Lower lobe of right lung (tissue), 2 donors: ENCODE results near the gene SLC1A2. TPM values are rescaled to one million over a fixed set of nuclear protein-coding genes. Genes with fewer than 3 reads are reported as not detected.

Source experiments
- ATAC-seq, 2 donors: fragments of 200-7000 bp; cut with Tn5 transposase; one replicate each; pipeline ENCODE4 v1.9.1; 2020 to 2022; ENCODE audit warnings: mild to moderate bottlenecking in 2 of 2, moderate library complexity in 2 of 2
- DNase-seq: peaks from one replicate; pipeline ENCODE4 v3.0.0-alpha.2; 2020
- H3K27ac ChIP-seq: fragments of 200-600 bp; one replicate; pipeline ENCODE4 v1.8.0; 2022
- H3K27me3 ChIP-seq: fragments of 200-600 bp; one replicate; pipeline ENCODE4 v1.8.0; 2022; ENCODE audit warnings: low read depth
- H3K36me3 ChIP-seq: fragments of 200-600 bp; one replicate; pipeline ENCODE4 v1.8.0; 2022; ENCODE audit warnings: mild to moderate bottlenecking
- H3K4me1 ChIP-seq: fragments of 200-600 bp; one replicate; pipeline ENCODE4 v1.8.0; 2022
- H3K4me3 ChIP-seq: fragments of 200-600 bp; one replicate; pipeline ENCODE4 v1.8.0; 2022; ENCODE audit warnings: mild to moderate bottlenecking
- H3K9me3 ChIP-seq: fragments of 200-600 bp; one replicate; pipeline ENCODE4 v1.8.0; 2022
- intact Hi-C: fragments of 100-400 bp; cut with DNase I; formaldehyde crosslinking; loops from one replicate; pipeline ENCODE4 v1.11.0; 2022
- total RNA-seq: library from RNA; stranded (reverse); fragmentation: NEBNext Ultra II Directional; extraction: Animal tissue kit (Norgen Biotek cat#: 25700); gene quantifications from one replicate; pipeline ENCODE4 v1.2.1, GENCODE V29; 2021
- TF ChIP-seq, protein P1 (sequence below): fragments of 200-600 bp; IDR thresholded peaks from one replicate; pipeline ENCODE4 v1.8.0; 2022; ENCODE audit warnings: antibody characterized with exemption, mild to moderate bottlenecking
- donor health status: DM: no; HTN: yes; CAD: no; lungs with severe emphysema.

SLC1A2 gene
- total RNA-seq, 1 donor from 2014 or later, result 3.4 TPM

DNA sequence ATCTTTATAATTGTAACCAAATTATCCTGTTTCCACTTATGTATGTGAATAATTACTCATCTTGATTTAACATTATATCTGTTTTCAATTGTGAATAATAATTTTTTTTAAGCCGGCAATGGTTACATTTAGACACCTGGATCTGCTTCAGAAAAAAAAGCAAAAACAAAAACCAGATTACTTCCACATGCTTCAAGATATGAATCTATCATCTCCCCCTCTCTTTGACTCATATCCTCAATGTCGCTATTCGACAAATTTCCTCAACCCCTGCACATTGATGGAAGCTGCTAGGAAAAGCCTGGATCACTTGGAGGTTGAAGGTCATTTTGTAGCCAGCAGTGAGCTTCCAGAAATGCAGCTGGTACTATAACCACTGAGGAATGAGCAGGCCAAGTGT, 42.7 kb downstream of the SLC1A2 start:
- intact Hi-C loops, result no loop called here
- ATAC-seq, result no peak

DNA sequence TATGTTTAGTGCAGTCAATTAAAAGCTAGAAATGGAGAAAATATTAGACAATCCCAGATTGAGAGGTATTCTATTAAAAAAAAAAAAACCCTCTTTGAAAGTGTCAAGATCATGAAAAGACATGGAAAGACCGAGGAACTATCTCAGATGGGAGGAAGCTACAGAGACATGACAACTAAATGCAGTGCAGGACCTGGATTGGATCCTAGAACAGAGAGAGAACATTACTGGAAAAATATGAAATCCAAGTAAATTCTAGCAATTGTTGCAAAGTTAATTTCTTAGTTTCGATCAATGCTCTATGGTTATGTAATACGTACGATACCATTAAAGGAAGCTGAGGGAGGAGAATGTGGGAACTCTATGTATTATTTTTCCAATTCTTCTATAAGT, 43.2 kb downstream of the SLC1A2 start:
- Histone ChIP-seq H3K9me3 (no peaks in the 10 kb centered on the region), H3K4me3 (no peak overlapping the region), H3K4me1 (no peaks in the 10 kb centered on the region), H3K27me3 (no peaks in the 10 kb centered on the region), H3K36me3 (no peaks in the 10 kb centered on the region), H3K27ac (no peak overlapping the region)
- ATAC-seq, result no peak
- no peak for DNase-seq
- intact Hi-C loops, result no loop called here
- TF ChIP-seq, protein P1, sequence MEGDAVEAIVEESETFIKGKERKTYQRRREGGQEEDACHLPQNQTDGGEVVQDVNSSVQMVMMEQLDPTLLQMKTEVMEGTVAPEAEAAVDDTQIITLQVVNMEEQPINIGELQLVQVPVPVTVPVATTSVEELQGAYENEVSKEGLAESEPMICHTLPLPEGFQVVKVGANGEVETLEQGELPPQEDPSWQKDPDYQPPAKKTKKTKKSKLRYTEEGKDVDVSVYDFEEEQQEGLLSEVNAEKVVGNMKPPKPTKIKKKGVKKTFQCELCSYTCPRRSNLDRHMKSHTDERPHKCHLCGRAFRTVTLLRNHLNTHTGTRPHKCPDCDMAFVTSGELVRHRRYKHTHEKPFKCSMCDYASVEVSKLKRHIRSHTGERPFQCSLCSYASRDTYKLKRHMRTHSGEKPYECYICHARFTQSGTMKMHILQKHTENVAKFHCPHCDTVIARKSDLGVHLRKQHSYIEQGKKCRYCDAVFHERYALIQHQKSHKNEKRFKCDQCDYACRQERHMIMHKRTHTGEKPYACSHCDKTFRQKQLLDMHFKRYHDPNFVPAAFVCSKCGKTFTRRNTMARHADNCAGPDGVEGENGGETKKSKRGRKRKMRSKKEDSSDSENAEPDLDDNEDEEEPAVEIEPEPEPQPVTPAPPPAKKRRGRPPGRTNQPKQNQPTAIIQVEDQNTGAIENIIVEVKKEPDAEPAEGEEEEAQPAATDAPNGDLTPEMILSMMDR, result no peak

More for the DNA sequence above, 42.7 kb downstream of the SLC1A2 start:
- no peak overlapping the region for H3K27ac ChIP-seq
- no peak for DNase-seq
- H3K4me3 ChIP-seq, result no peak overlapping the region
- H3K4me1 ChIP-seq, result no peaks in the 10 kb centered on the region
- TF ChIP-seq, protein P1, result no peak
- H3K9me3 ChIP-seq, result no peaks in the 10 kb centered on the region
- no peaks in the 10 kb centered on the region for H3K36me3 ChIP-seq
- H3K27me3 ChIP-seq, result no peaks in the 10 kb centered on the region

- TF ChIP-seq, protein P1, result no peak
- Histone ChIP-seq H3K4me3 (no peak overlapping the region), H3K36me3 (no peaks in the 10 kb centered on the region), H3K4me1 (no peaks in the 10 kb centered on the region), H3K27ac (no peak overlapping the region), H3K27me3 (no peaks in the 10 kb centered on the region), H3K9me3 (no peaks in the 10 kb centered on the region)
- ATAC-seq (no peak), DNase-seq (no peak)
- intact Hi-C loops, result no loop called here
Observed at GRCh38 chr11:35375332-35376117, 43.8 kb downstream of the SLC1A2 start.

DNA sequence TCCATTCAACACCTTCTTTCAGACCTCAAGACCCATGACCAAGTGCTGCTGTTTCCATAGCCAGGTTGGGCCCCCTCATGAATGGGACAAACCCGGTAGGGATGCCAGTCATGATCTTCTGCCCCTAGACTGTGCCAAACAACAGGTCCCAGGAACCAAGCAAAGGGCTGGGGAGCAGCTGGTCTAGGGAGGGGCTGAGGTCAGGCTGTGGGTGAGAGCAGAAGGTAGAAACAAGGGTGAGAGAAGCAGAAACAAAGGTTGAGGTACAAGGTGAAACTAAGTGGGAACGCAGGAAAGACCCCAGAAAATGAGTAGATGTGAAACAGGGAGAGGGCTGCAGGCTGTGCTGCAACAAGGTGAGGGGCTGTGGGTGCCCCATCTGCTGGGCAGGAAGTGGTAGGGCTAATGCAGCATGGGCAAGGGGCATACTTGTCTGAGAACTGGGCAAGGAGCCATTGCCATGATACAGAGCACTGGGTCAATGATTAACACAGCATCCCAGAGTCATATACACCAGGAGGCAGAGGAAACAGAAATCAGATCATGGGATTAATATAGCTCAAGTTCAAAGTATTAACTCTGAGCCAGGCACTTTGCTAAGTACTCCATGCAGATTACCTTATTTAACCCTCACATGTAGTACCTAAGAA, 45.9 kb downstream of the SLC1A2 start:
- ATAC-seq, result peak in 1 of 2 donors; percentile 42
- no peak overlapping the region for H3K4me3 ChIP-seq
- DNase-seq, result no peak
- intact Hi-C loops, result no loop called here
- no peaks in the 10 kb centered on the region for H3K4me1 ChIP-seq
- H3K27me3 ChIP-seq, result no peaks in the 10 kb centered on the region
- no peaks in the 10 kb centered on the region for H3K9me3 ChIP-seq
- TF ChIP-seq, protein P1, result no peak
- H3K27ac ChIP-seq, result no peak overlapping the region
- H3K36me3 ChIP-seq, result no peaks in the 10 kb centered on the region

GRCh38 chr11:35372565-35373283, 46.6 kb downstream of the SLC1A2 start:
- no peaks in the 10 kb centered on the region for H3K27me3 ChIP-seq
- intact Hi-C loops, result no loop called here
- TF ChIP-seq, protein P1, result no peak

More at GRCh38 chr11:35372565-35373283, 46.6 kb downstream of the SLC1A2 start:
- DNase-seq (no peak), ATAC-seq (no peak)
- no peaks in the 10 kb centered on the region for H3K9me3 ChIP-seq
- H3K27ac ChIP-seq, result no peak overlapping the region
- no peaks in the 10 kb centered on the region for H3K4me1 ChIP-seq
- no peaks in the 10 kb centered on the region for H3K36me3 ChIP-seq
- no peak overlapping the region for H3K4me3 ChIP-seq
